OCI-LY1 (cell line): ENCODE results near the gene KAT5.

Experiments
- EZH2 ChIP-seq: fragments of 200-600 bp; sonication (generic), shearing (Covaris generic); IDR thresholded peaks from 2 replicates; pipeline ENCODE4 v1.8.0; 2017; ENCODE audit warnings: borderline replicate concordance, mixed run types, mild to moderate bottlenecking, antibody characterized with exemption, low read length, moderate library complexity, mixed read lengths
- TF ChIP-seq, protein P1 (sequence below): fragments of 200-600 bp; sonication (generic), shearing (Covaris generic); IDR thresholded peaks from 2 replicates; pipeline ENCODE4 v1.5.1; 2017; ENCODE audit warnings: mild to moderate bottlenecking, antibody characterized with exemption, low read length, moderate library complexity, mixed read lengths

DNA sequence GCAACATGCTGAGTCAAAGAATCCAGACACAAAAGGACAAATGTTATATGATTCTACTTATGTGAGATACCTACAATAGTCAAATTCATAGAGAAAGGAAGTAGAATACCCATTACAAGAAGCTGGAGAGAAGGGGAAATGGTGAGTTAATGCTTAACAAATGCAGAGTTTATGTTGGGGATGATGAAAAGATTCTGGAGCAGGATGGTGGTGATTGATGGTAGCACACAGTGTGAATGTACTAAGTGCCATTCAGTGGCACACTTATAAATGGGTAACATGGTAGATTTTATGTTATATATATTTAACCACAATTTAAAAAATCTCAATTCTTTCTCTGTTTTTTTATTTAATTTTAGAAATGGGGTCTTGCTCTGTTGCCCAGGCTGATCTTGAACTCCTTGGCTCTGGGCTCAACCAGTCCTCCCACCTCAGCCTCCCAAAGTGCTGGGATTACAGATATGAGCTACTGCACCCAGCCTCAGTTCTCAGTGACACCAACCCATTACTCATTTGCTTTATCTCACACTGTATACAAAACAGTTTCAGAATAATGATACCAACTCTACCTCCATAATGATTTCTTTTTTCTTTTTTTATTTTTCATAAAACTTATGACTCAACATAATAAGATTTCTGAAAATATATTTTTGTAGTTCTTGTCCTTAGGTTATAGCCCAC is 39.7 kb upstream of the KAT5 start:
- TF ChIP-seq, protein P1, sequence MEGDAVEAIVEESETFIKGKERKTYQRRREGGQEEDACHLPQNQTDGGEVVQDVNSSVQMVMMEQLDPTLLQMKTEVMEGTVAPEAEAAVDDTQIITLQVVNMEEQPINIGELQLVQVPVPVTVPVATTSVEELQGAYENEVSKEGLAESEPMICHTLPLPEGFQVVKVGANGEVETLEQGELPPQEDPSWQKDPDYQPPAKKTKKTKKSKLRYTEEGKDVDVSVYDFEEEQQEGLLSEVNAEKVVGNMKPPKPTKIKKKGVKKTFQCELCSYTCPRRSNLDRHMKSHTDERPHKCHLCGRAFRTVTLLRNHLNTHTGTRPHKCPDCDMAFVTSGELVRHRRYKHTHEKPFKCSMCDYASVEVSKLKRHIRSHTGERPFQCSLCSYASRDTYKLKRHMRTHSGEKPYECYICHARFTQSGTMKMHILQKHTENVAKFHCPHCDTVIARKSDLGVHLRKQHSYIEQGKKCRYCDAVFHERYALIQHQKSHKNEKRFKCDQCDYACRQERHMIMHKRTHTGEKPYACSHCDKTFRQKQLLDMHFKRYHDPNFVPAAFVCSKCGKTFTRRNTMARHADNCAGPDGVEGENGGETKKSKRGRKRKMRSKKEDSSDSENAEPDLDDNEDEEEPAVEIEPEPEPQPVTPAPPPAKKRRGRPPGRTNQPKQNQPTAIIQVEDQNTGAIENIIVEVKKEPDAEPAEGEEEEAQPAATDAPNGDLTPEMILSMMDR, result no peak
- TF ChIP-seq EZH2, result no peak
